ENCODE data around the gene LPAR3.

DNA sequence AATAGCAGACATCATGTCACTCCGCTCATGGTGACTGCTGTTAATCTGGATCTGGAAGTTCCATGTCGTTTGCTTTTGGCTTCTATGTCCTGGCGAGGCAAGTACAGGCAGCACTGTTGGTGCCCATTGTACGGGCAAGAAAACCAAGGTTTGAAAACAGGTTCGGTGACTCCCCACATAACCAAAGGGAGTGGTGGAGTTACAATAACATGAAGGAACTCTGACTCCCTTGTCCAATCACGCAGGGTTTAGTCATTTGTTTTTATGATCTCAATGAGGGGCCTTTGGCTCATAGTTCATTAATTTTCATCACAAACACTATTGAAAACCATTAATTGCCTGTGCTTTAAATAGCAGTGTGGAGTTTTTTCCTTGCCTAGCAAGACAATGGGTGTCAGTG, 119.8 kb downstream of the LPAR3 start:
- TF ChIP-seq PAX5 (IDR thresholded peaks at IDR 0.05; ENCODE audit: insufficient read depth, low read length, severe bottlenecking) (no peak), TAF1 (IDR thresholded peaks at IDR 0.05; ENCODE audit: low read depth, low read length) (no peak), POLR2AphosphoS5 (IDR thresholded peaks at IDR 0.05; ENCODE audit: low read depth, low read length) (no peak), POLR2A (IDR thresholded peaks at IDR 0.05; ENCODE audit: low read depth, low read length) (no peak), SPI1 (IDR thresholded peaks at IDR 0.05; ENCODE audit: low read depth, low read length) (no peak)

Measured in GM12891 (cell line).